KMS-11 (cell line): ENCODE measurements around the gene DEDD.

Source experiments
- H2AFZ ChIP-seq: fragments of 200-600 bp; sonication (generic); 2 replicates; pipeline ENCODE4 v1.6.1; 2016; ENCODE audit warnings: antibody characterized with exemption, mixed run types, low read depth
- H3K27ac ChIP-seq: fragments of 200-600 bp; sonication (generic); 2 replicates; pipeline ENCODE4 v1.6.1; 2016; ENCODE audit warnings: mild to moderate bottlenecking, mixed run types
- H3K27me3 ChIP-seq: fragments of 200-600 bp; sonication (generic); 2 replicates; pipeline ENCODE4 v1.6.1; 2017; ENCODE audit warnings: mild to moderate bottlenecking, low read depth, mixed run types, moderate library complexity; ENCODE audit not compliant: insufficient read depth
- H3K36me3 ChIP-seq: fragments of 200-600 bp; sonication (generic); 2 replicates; pipeline ENCODE4 v1.6.1; 2017; ENCODE audit warnings: mild to moderate bottlenecking, mixed run types; ENCODE audit not compliant: insufficient read depth
- H3K4me1 ChIP-seq: fragments of 200-600 bp; sonication (generic); 2 replicates; pipeline ENCODE4 v1.6.1; 2016; ENCODE audit warnings: mild to moderate bottlenecking, low read depth, mixed run types; ENCODE audit not compliant: poor library complexity, severe bottlenecking
- H3K4me2 ChIP-seq: fragments of 200-600 bp; sonication (generic); 2 replicates; pipeline ENCODE4 v1.7.0; 2016; ENCODE audit warnings: mild to moderate bottlenecking, mixed run types
- H3K4me3 ChIP-seq: fragments of 200-600 bp; sonication (generic); IDR thresholded peaks from 2 replicates; pipeline ENCODE4 v1.6.1; 2017; ENCODE audit warnings: low read depth, low read length, mixed read lengths; ENCODE audit not compliant: insufficient read depth
- H3K79me2 ChIP-seq: fragments of 200-600 bp; sonication (generic); 2 replicates; pipeline ENCODE4 v1.6.1; 2016; ENCODE audit warnings: low read depth, mixed run types; ENCODE audit not compliant: insufficient read depth
- H3K9ac ChIP-seq: fragments of 200-600 bp; sonication (generic); 2 replicates; pipeline ENCODE4 v1.6.1; 2016; ENCODE audit warnings: mild to moderate bottlenecking, mixed run types
- H4K20me1 ChIP-seq: fragments of 200-600 bp; sonication (generic); 2 replicates; pipeline ENCODE4 v1.6.1; 2016; ENCODE audit warnings: mild to moderate bottlenecking, mixed run types; ENCODE audit not compliant: insufficient read depth
- TF ChIP-seq, protein P1 (sequence below): fragments of 200-600 bp; sonication (generic); conservative IDR thresholded peaks from 2 replicates; pipeline ENCODE4 v1.6.1; 2017; ENCODE audit warnings: low read depth, mild to moderate bottlenecking, antibody characterized with exemption, low read length, moderate library complexity, mixed read lengths

Gene DEDD

DNA sequence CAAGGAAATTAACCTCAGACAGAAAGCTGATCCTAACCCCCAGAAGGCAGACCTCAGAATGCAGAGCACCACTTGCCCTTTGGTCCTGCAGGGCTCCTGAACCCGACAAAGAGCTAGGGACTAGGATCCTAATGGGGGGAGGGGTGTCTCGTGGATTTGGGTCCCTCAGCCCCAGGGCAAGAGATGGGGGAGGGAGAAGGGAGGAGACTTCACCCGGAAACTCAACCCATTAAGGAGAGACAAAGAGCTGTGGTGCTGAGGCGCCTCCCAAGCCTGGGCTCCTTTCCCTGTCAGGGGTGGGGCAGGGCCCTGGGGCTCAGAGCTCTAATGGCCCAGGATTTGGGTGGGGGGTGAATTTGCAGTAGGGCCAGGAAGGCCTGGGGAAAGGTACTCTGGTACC, 46.0 kb downstream of the DEDD start:
- TF ChIP-seq, protein P1, sequence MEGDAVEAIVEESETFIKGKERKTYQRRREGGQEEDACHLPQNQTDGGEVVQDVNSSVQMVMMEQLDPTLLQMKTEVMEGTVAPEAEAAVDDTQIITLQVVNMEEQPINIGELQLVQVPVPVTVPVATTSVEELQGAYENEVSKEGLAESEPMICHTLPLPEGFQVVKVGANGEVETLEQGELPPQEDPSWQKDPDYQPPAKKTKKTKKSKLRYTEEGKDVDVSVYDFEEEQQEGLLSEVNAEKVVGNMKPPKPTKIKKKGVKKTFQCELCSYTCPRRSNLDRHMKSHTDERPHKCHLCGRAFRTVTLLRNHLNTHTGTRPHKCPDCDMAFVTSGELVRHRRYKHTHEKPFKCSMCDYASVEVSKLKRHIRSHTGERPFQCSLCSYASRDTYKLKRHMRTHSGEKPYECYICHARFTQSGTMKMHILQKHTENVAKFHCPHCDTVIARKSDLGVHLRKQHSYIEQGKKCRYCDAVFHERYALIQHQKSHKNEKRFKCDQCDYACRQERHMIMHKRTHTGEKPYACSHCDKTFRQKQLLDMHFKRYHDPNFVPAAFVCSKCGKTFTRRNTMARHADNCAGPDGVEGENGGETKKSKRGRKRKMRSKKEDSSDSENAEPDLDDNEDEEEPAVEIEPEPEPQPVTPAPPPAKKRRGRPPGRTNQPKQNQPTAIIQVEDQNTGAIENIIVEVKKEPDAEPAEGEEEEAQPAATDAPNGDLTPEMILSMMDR = no peak
- Histone ChIP-seq H3K27ac (no peak overlapping the region), H3K9ac (no peak overlapping the region), H3K4me3 (no peak overlapping the region), H3K27me3 (no peaks in the 10 kb centered on the region), H3K36me3 (no peaks in the 10 kb centered on the region), H3K4me2 (no peak overlapping the region), H3K79me2 (no peaks in the 10 kb centered on the region), H2AFZ (no peak overlapping the region), H4K20me1 (no peaks in the 10 kb centered on the region), H3K4me1 (peaks cover 8% of the 10 kb centered on the region)

DNA sequence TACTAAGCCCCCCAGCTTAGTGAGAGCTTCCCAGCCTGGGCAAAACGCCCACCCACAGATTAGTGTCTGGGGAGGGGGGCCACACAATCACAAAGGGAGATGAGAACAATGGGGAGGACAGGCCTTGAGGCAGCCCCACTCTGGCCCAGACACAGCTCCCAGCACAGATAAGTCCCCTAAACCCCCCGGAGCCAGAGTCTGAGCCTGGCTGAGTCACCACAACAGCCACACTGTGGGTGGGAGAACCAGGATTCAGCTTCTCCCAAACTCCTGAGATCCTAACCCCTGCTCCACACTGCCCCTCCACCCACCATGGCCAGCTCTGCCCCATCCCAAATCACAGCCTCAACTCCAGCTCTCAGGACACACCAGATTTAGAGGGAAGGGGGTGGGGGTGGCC, 47.3 kb downstream of the DEDD start:
- H3K9ac ChIP-seq = no peak overlapping the region
- no peaks in the 10 kb centered on the region for H3K36me3 ChIP-seq
- H3K27me3 ChIP-seq = no peaks in the 10 kb centered on the region
- H3K4me3 ChIP-seq = no peak overlapping the region
- H3K4me1 ChIP-seq = peaks cover 8% of the 10 kb centered on the region
- no peak overlapping the region for H3K4me2 ChIP-seq
- H3K27ac ChIP-seq = no peak overlapping the region
- TF ChIP-seq, protein P1 = no peak
- H2AFZ ChIP-seq = no peak overlapping the region
- H4K20me1 ChIP-seq = no peaks in the 10 kb centered on the region
- no peaks in the 10 kb centered on the region for H3K79me2 ChIP-seq

DNA sequence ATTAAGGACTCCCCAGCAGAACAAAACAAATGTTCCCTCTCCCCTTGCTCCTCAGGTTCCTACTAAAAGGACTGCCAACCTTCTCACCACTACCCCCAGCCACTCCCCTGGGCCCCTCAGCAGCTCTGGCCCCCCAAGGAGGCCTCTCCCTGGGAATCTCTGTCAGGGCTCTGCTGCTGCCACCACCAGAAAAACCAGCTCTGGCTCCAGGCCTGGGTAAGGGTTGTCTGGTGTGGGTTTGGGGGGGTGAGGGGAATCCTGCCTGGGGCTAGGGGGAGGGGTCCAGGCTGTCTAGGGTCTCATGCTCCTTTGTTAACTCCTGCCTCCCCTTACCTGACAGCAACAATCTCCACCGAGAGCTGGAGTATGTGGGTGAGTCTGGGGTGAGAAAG, 47.9 kb downstream of the DEDD start:
- H3K36me3 ChIP-seq = no peaks in the 10 kb centered on the region
- H3K27ac ChIP-seq = no peak overlapping the region
- no peak overlapping the region for H3K9ac ChIP-seq
- H3K4me2 ChIP-seq = no peak overlapping the region
- no peaks in the 10 kb centered on the region for H3K27me3 ChIP-seq
- TF ChIP-seq, protein P1 = no peak
- no peak overlapping the region for H3K4me3 ChIP-seq
- no peak overlapping the region for H2AFZ ChIP-seq
- H3K79me2 ChIP-seq = no peaks in the 10 kb centered on the region
- H4K20me1 ChIP-seq = no peaks in the 10 kb centered on the region
- H3K4me1 ChIP-seq = peaks cover 8% of the 10 kb centered on the region

DNA sequence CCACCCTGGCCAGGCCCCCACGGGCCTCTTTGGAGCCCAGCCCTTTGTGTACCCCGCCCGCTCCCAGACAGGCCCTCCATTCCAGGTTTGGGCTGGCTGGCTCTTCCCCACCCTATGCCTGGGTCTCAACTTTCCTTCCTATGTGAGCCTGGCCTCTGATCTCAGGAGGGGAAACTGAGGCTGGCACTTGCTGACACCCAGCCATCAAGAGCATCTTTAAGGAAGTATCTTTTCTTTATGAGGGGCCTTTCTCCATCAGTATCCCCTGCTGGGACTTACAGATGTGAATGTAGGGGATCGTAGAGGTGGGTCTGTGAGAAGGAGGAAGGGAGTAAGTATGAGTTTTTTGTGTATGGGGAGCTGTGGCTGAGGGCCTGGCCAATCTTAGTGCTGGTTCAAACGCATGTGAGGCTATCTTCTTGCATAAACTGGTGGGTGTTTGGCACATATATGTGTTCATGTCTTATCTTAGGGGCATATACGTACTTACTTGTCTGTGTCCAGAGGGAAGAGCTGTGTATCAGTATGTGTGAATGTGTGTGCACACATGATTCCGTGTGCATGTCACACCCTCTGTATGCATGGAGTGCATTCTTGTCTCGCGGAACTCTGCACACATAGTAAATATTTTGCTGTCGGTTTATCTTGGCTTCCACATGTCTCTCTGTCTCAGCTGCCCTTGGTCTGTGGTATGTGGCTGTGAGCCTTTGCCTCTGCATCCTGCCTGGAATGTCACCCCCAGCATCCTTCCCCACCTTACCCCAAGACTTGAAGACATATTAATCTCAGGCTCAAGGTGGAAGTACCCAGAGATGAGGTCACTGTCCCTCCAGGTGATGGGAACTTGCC, 48.5 kb downstream of the DEDD start:
- Histone ChIP-seq H3K79me2 (no peaks in the 10 kb centered on the region), H3K4me3 (no peak overlapping the region), H3K36me3 (no peaks in the 10 kb centered on the region), H3K4me2 (no peak overlapping the region), H3K27ac (no peak overlapping the region), H3K4me1 (peaks cover 8% of the 10 kb centered on the region), H4K20me1 (no peaks in the 10 kb centered on the region), H2AFZ (no peak overlapping the region), H3K9ac (no peak overlapping the region), H3K27me3 (no peaks in the 10 kb centered on the region)
- TF ChIP-seq, protein P1 = no peak
